ENCODE data around the gene NUTM1.

Gene NUTM1

DNA sequence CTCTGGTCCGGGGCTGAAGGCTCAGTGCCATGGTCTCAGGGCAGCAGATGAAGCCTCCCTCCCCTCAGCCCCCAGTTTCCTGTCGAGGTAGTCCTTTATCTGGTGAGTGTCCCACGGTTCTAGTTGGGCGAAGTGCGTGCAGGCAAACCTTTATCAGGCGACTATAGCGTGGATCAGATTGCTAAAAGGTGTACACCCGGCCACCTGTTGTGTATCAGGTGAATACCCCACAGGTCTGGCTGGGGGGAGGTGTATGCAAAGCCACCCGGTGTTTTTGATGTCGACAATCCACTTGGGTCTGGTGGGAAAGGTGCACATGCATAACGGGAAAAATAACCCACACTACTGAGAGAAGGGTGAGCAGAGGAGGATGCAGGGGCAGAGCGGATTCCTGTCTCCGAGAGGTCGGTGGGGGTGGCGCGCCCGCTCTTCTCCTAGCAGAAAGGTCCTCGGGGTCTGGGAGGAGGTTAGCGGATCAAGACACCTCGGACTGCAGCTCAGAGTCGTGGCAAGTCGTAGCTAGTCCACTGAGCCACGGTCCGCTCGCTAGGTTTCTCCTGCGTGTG lies 6.0 kb upstream of the NUTM1 start:
- H3K79me2 ChIP-seq (ENCODE audit: low read length): peaks cover 12% of the 10 kb centered on the region
- peak overlapping the region; percentile 79 for H2AFZ ChIP-seq (ENCODE audit: low read depth, low read length)
- peak overlapping the region; percentile 38; the same call in 1 of the 2 replicates for H3K27ac ChIP-seq (ENCODE audit: low read length)
- peak overlapping the region; percentile 91 for H3K4me2 ChIP-seq (ENCODE audit: low read length)
- H3K4me1 ChIP-seq (ENCODE audit: low read length): peaks cover 36% of the 10 kb centered on the region
- no peaks in the 10 kb centered on the region for H3K9me3 ChIP-seq (ENCODE audit: insufficient read depth, low read length)
- peak overlapping the region; percentile 72 for H3K9ac ChIP-seq (ENCODE audit: low read length)
- TF ChIP-seq, protein P1, sequence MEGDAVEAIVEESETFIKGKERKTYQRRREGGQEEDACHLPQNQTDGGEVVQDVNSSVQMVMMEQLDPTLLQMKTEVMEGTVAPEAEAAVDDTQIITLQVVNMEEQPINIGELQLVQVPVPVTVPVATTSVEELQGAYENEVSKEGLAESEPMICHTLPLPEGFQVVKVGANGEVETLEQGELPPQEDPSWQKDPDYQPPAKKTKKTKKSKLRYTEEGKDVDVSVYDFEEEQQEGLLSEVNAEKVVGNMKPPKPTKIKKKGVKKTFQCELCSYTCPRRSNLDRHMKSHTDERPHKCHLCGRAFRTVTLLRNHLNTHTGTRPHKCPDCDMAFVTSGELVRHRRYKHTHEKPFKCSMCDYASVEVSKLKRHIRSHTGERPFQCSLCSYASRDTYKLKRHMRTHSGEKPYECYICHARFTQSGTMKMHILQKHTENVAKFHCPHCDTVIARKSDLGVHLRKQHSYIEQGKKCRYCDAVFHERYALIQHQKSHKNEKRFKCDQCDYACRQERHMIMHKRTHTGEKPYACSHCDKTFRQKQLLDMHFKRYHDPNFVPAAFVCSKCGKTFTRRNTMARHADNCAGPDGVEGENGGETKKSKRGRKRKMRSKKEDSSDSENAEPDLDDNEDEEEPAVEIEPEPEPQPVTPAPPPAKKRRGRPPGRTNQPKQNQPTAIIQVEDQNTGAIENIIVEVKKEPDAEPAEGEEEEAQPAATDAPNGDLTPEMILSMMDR (IDR thresholded peaks at IDR 0.05; ENCODE audit: low read depth, low read length): no peak
- no peak for TF ChIP-seq EZH2phosphoT487 (IDR thresholded peaks at IDR 0.05; ENCODE audit: low read depth)
- peaks cover 20% of the 10 kb centered on the region for H3K36me3 ChIP-seq (replicated peaks; ENCODE audit: low read depth, low read length)
- H3K27me3 ChIP-seq (ENCODE audit: low read depth, low read length): no peaks in the 10 kb centered on the region
- H4K20me1 ChIP-seq (ENCODE audit: insufficient read depth, low read length): no peaks in the 10 kb centered on the region
- H3K4me3 ChIP-seq (ENCODE audit: low read length): peak overlapping the region; percentile 88

- no peaks in the 10 kb centered on the region for H3K9me3 ChIP-seq (ENCODE audit: insufficient read depth, low read length)
- H3K4me2 ChIP-seq (ENCODE audit: low read length): peak within 1 kb of the TSS; percentile 91
- H3K36me3 ChIP-seq (replicated peaks; ENCODE audit: low read depth, low read length): peaks cover 21% of the 10 kb centered on the region
- H3K27me3 ChIP-seq (ENCODE audit: low read depth, low read length): no peaks in the 10 kb centered on the region
- H3K4me3 ChIP-seq (ENCODE audit: low read length): peak within 1 kb of the TSS; percentile 88
- H3K27ac ChIP-seq (ENCODE audit: low read length): peak within 1 kb of the TSS; percentile 38
- H3K79me2 ChIP-seq (ENCODE audit: low read length): peaks cover 19% of the 10 kb centered on the region
- no peaks in the 10 kb centered on the region for H4K20me1 ChIP-seq (ENCODE audit: insufficient read depth, low read length)
- peak within 1 kb of the TSS; percentile 79 for H2AFZ ChIP-seq (ENCODE audit: low read depth, low read length)
- TF ChIP-seq, protein P1 (IDR thresholded peaks at IDR 0.05; ENCODE audit: low read depth, low read length): no peak
- no peak for TF ChIP-seq EZH2phosphoT487 (IDR thresholded peaks at IDR 0.05; ENCODE audit: low read depth)
- H3K4me1 ChIP-seq (ENCODE audit: low read length): peaks cover 36% of the 10 kb centered on the region
- H3K9ac ChIP-seq (ENCODE audit: low read length): peak within 1 kb of the TSS; percentile 72
Measured at GRCh38 chr15:34337557-34338306, 5.4 kb upstream of the NUTM1 start, which contains the start of gene SLC12A6. TSS of gene SLC12A6 (minus strand) at chr15:34337781. CDS start at chr15:34336680, 1,101 bp downstream.

GRCh38 chr15:34338347-34338746 lies 4.8 kb upstream of the NUTM1 start:
- Histone ChIP-seq H3K4me1 (ENCODE audit: low read length) (peaks cover 39% of the 10 kb centered on the region), H3K9me3 (ENCODE audit: insufficient read depth, low read length) (no peaks in the 10 kb centered on the region), H3K27me3 (ENCODE audit: low read depth, low read length) (no peaks in the 10 kb centered on the region), H3K4me2 (ENCODE audit: low read length) (peak overlapping the region; percentile 85), H2AFZ (ENCODE audit: low read depth, low read length) (no peak overlapping the region), H3K9ac (ENCODE audit: low read length) (no peak overlapping the region), H3K36me3 (replicated peaks; ENCODE audit: low read depth, low read length) (peaks cover 21% of the 10 kb centered on the region), H3K79me2 (ENCODE audit: low read length) (peaks cover 21% of the 10 kb centered on the region), H3K4me3 (ENCODE audit: low read length) (peak overlapping the region; percentile 88), H3K27ac (ENCODE audit: low read length) (no peak overlapping the region), H4K20me1 (ENCODE audit: insufficient read depth, low read length) (no peaks in the 10 kb centered on the region)
- TF ChIP-seq EZH2phosphoT487 (IDR thresholded peaks at IDR 0.05; ENCODE audit: low read depth): no peak
- TF ChIP-seq, protein P1 (IDR thresholded peaks at IDR 0.05; ENCODE audit: low read depth, low read length): no peak

- no peaks in the 10 kb centered on the region for H3K9me3 ChIP-seq (ENCODE audit: insufficient read depth, low read length)
- no peak overlapping the region for H3K27ac ChIP-seq (ENCODE audit: low read length)
- no peaks in the 10 kb centered on the region for H3K27me3 ChIP-seq (ENCODE audit: low read depth, low read length)
- H3K9ac ChIP-seq (ENCODE audit: low read length): no peak overlapping the region
- no peak overlapping the region for H3K4me2 ChIP-seq (ENCODE audit: low read length)
- no peak overlapping the region for H3K4me3 ChIP-seq (ENCODE audit: low read length)
- H3K4me1 ChIP-seq (ENCODE audit: low read length): peaks cover 30% of the 10 kb centered on the region
- peaks cover 21% of the 10 kb centered on the region for H3K36me3 ChIP-seq (replicated peaks; ENCODE audit: low read depth, low read length)
- H4K20me1 ChIP-seq (ENCODE audit: insufficient read depth, low read length): no peaks in the 10 kb centered on the region
- TF ChIP-seq EZH2phosphoT487 (IDR thresholded peaks at IDR 0.05; ENCODE audit: low read depth): no peak
- TF ChIP-seq, protein P1 (IDR thresholded peaks at IDR 0.05; ENCODE audit: low read depth, low read length): no peak
- peaks cover 21% of the 10 kb centered on the region for H3K79me2 ChIP-seq (ENCODE audit: low read length)
- no peak overlapping the region for H2AFZ ChIP-seq (ENCODE audit: low read depth, low read length)
Measured at GRCh38 chr15:34339946-34340345, 3.2 kb upstream of the NUTM1 start.

Measured in OCI-LY3 (cell line).